Activated CD4-positive, CD25-positive, alpha-beta regulatory T cell (primary cell): Measurements from ENCODE around the gene CLSTN2.

Experiments used
- DNase-seq, 4 experiments: peaks; one replicate each; lab custom pipeline; 2025; lab: John Stamatoyannopoulos, UW

The CLSTN2 gene

DNA sequence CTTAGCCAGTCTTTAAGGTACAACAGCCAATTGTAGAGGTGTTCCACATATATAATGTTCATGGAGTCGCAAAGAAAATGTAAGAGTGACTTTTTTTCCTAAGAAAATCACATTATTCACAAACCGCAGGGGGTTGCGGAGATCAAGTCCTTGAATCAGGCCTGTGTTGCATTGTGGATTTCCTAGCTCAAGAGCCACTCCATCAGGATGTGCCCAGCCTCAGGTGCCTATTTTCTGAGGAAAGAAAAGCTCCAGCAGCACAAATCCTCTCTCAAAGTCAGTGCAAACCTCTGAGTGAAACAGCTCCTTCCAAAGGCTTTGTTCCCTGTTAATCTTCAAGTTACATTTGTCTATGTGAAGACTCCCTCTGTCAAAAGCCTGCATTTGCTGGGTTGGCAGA lies 349.4 kb downstream of the CLSTN2 start:
- no peak for DNase-seq

GRCh38 chr3:140285380-140285779 lies 350.4 kb downstream of the CLSTN2 start:
- DNase-seq: no peak

- no peak for DNase-seq
Measured at GRCh38 chr3:140288595-140288994, 353.6 kb downstream of the CLSTN2 start.

GRCh38 chr3:140290105-140290504 lies 355.1 kb downstream of the CLSTN2 start:
- no peak for DNase-seq

GRCh38 chr3:140292170-140292569 lies 357.2 kb downstream of the CLSTN2 start:
- DNase-seq: no peak

DNA sequence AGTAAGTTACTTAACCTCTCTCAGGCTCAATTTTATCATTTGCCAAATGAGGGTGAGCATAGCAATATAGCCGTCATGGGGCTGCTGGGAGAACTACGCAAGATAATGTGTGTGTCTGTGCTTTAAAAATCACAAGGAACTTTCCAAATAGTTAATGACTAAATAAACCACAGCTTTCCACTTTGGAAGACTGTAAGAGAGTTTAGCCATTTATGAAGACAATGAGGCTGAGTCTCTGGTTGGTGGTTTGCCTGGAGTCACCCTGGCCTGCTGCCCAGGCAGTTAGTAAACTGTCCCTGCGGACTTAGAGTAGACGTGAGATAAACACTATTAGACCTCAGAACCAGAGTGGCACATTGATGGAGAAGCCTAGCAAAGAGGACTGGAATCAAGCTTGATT lies 357.7 kb downstream of the CLSTN2 start:
- DNase-seq: no peak

GRCh38 chr3:140294058-140294457 lies 359.1 kb downstream of the CLSTN2 start:
- no peak for DNase-seq

GRCh38 chr3:140296796-140297352 lies 361.9 kb downstream of the CLSTN2 start:
- DNase-seq: no peak

DNA sequence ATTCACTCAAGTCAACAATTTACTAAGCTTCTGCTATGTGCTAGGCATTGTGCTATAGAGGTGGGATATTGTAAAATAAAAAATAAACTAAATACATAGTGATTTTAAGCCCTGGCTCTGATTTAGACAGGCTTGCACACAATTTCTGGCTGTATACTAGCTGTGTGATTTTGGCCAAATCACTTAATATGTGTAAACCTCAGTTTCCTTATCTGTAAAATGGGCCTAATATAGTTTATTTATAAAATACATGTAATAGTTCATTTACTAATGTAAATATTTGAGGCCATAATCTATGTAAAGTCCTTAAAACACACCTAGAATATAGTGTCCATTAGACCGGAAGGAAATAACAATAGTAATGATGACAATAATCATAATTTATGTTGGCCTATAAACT lies 363.1 kb downstream of the CLSTN2 start:
- no peak for DNase-seq

DNA sequence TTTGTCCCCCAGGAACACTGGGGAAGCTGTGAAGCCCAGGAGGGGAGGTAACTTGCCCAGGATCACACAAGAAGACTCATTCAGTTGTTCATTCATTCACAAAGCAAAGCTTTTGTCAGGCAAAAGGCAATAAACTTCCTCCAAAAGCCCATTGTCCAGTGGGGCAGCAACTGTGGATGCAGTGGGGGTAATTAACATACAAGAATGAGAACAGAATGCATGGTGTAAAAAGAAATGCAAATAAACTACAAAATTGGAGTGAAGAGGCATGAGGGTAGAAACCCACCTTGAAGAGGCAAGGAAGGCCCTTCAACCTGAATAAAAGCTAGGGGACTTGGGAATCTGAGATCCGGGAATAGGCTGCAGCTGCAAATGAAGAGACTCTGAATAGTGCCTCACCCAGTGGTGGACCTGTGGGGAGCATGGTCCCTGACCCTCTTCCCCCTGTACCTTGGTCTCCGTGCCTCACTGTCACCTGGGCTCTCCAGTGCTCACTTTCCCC lies 363.6 kb downstream of the CLSTN2 start:
- no peak for DNase-seq

- no peak for DNase-seq
Measured at GRCh38 chr3:140303875-140304274, 368.9 kb downstream of the CLSTN2 start.

- DNase-seq: no peak
Measured at GRCh38 chr3:140308535-140308934, 373.6 kb downstream of the CLSTN2 start.

- DNase-seq: no peak
Measured at GRCh38 chr3:140311428-140311827, 376.4 kb downstream of the CLSTN2 start.

DNA sequence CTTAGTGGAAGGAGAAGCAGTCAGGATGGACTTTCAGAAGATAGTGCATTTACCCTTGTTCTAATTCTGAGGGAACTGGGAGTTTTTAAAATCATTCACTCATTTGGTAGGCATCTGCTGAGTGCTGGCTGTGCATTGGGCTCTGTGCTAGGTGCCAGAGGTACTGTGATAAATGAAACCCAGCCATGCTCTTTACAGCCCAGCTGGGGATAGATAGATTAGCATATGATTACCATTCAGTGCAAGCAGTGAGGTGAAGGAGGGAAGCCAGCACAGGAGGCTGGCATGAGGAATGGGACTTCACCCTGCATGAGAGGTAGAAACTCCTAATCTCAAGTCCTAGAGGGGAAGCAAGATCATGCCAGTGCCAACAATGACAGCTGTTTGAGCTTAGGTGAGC lies 381.0 kb downstream of the CLSTN2 start:
- no peak for DNase-seq

GRCh38 chr3:140316466-140316865 lies 381.5 kb downstream of the CLSTN2 start:
- no peak for DNase-seq

- no peak for DNase-seq
Measured at GRCh38 chr3:140316868-140317400, 381.9 kb downstream of the CLSTN2 start.

DNA sequence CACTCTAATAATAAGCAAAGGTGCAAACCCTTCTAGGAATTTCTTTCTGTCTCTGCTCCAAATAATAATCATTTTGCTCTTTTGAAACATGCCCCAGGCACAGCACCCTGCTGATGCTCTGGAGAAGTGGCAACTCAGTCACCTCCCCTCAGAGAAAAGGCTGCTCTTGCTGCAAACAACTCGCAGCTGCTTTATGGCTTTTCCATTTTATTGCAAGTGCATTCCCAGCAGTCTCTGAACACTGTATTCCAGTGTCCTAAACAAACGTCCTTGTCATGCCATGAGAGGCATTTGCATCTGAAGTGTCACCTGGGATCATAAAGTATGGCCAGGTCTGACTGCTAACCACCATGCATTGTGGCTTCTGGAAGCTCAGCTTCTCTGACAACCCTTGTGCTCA lies 384.8 kb downstream of the CLSTN2 start:
- DNase-seq: no peak

DNA sequence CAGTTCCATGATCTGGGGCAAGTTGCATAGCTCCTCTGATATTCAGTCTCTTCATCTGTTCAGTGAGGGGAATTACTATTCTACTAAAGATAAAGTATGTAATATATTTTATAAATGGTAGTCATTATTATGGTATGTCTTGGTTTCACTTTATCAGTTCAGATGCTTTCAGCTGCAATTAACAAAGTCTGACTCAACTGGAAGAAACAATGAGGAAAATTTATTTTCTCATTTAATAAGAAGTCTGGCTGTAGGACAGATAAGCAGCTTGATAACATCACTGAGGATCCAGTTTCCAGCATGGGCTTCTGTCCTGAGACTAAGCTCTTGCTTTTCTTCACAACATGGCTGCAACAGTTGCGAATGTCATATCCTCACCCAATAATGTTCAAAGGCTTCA lies 388.6 kb downstream of the CLSTN2 start:
- DNase-seq: no peak

- DNase-seq: no peak
Measured at GRCh38 chr3:140332131-140332530, 397.1 kb downstream of the CLSTN2 start.

GRCh38 chr3:140334132-140334929 lies 399.3 kb downstream of the CLSTN2 start:
- DNase-seq: no peak

DNA sequence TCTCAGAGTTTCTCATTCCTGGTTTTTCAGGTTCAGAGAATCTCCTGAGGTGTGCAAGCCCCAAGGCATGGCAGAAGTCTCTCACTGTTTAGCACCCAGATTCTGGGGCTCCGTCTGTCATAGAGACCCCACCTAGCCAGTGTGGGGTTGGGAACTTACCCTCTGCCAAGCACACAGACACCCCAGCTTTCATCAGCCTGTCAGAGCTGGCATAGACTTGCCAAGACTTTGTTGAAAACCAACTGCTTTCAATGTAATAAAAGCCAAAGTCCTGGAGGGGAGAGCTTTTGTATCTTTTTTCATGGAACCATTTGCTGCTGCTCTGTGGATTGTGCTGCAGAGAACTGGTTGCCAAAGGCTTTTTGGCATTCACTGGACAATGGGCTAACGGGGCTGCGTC lies 401.5 kb downstream of the CLSTN2 start:
- no peak for DNase-seq

DNA sequence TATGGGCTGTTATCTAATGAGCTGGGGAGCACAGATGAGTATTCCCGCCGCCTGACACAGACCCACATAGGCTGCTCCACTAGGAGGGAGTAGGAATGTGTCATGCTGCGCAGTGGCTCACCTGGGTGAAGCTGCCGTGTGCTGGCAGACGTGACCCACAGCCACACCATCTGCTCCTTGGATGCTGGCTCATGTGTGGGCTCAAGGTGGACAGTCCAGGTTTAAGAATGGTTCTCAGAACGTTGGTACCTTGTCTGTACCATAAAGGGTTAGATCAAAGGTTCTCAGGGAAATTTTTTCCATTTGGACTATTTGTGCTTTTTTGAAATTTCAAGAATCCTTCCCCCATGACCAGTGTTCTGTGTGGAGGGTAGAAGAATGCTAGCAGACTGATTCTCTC lies 403.9 kb downstream of the CLSTN2 start:
- no peak for DNase-seq

- no peak for DNase-seq
Measured at GRCh38 chr3:140341203-140341602, 406.2 kb downstream of the CLSTN2 start.
